Activated CD8-positive, alpha-beta T cell treated with anti-CD3 and anti-CD28 coated beads for 36 hours (primary cell): ENCODE data around the gene DHRS12. TPM values are rescaled to one million over a fixed set of nuclear protein-coding genes. Genes with fewer than 3 reads are reported as not detected.
A peak's percentile ranks its signal among the peaks of the same experiment; 100 is the strongest.

ENCODE experiments used
- ATAC-seq: fragments of 200-7000 bp; cut with Tn5 transposase; one replicate; pipeline ENCODE4 v1.10.0; 2021; ENCODE audit warnings: mild to moderate bottlenecking, moderate library complexity
- CTCF ChIA-PET: fragments of 350-600 bp; sonication (Branson Sonifier 250); formaldehyde crosslinking; loops from one replicate; lab custom pipeline; 2021; ENCODE audit warnings: antibody characterized with exemption; lab: Charles Lee
- POLR2A ChIA-PET: fragments of 350-600 bp; sonication (Branson Sonifier 250); formaldehyde crosslinking; loops from one replicate; lab custom pipeline; 2021; ENCODE audit warnings: antibody characterized with exemption; lab: Charles Lee
- DNase-seq: peaks from one replicate; pipeline ENCODE4 v3.0.0-alpha.2; 2020
- H3K27ac Mint-ChIP-seq: one replicate; pipeline ENCODE4 v1.8.0; 2021; ENCODE audit warnings: mild to moderate bottlenecking, mixed read lengths
- H3K27me3 Mint-ChIP-seq: one replicate; pipeline ENCODE4 v1.8.0; 2021; ENCODE audit warnings: mixed read lengths
- H3K36me3 Mint-ChIP-seq: one replicate; pipeline ENCODE4 v1.8.0; 2021; ENCODE audit warnings: low read depth, mixed read lengths
- H3K4me1 Mint-ChIP-seq: one replicate; pipeline ENCODE4 v1.8.0; 2021; ENCODE audit warnings: low read depth, mixed read lengths
- H3K4me3 Mint-ChIP-seq: one replicate; pipeline ENCODE4 v1.8.0; 2021; ENCODE audit warnings: mild to moderate bottlenecking, moderate library complexity, mixed read lengths
- H3K9me3 Mint-ChIP-seq: one replicate; pipeline ENCODE4 v1.8.0; 2021; ENCODE audit warnings: mixed read lengths
- intact Hi-C: fragments of 100-400 bp; cut with micrococcal nuclease; formaldehyde crosslinking; loops from one replicate; pipeline ENCODE4 v1.10.0; 2022
- total RNA-seq, 2 experiments: library from RNA; stranded (reverse); gene quantifications; one replicate each; pipeline ENCODE4 v1.2.3, GENCODE V29; 2021
- TF ChIP-seq, protein P1 (sequence below): fragments of 200-600 bp; IDR thresholded peaks from one replicate; pipeline ENCODE4 v1.8.0; 2022; ENCODE audit warnings: antibody characterized with exemption, mild to moderate bottlenecking

DHRS12 gene
- total RNA-seq, 2 experiments from 2014 or later = 6.6 to 6.7 TPM

DNA sequence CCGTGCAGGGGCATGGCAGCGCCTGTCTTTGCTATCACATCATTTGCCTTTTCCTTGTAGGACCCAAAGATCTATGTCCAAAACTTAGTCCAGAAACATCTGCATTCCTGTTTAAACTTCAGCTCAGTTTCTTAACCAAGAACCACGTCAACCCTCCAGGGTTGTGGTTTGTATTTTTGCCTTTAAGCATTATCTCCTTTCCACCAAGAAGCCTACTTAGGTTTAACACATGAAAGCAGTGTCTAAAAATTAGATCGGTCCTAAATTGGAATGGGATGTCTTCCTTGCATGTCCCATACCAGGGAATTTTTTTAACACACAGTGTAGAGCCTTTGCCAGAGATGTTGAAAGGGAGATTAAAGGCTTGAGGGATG is 38.8 kb downstream of the DHRS12 start:
- Mint-ChIP-seq H3K36me3 (peaks cover 3% of the 10 kb centered on the region), H3K27ac (peak overlapping the region; percentile 96), H3K9me3 (no peaks in the 10 kb centered on the region), H3K4me3 (peak overlapping the region; percentile 77), H3K4me1 (peaks cover 37% of the 10 kb centered on the region), H3K27me3 (no peaks in the 10 kb centered on the region)
- TF ChIP-seq, protein P1, sequence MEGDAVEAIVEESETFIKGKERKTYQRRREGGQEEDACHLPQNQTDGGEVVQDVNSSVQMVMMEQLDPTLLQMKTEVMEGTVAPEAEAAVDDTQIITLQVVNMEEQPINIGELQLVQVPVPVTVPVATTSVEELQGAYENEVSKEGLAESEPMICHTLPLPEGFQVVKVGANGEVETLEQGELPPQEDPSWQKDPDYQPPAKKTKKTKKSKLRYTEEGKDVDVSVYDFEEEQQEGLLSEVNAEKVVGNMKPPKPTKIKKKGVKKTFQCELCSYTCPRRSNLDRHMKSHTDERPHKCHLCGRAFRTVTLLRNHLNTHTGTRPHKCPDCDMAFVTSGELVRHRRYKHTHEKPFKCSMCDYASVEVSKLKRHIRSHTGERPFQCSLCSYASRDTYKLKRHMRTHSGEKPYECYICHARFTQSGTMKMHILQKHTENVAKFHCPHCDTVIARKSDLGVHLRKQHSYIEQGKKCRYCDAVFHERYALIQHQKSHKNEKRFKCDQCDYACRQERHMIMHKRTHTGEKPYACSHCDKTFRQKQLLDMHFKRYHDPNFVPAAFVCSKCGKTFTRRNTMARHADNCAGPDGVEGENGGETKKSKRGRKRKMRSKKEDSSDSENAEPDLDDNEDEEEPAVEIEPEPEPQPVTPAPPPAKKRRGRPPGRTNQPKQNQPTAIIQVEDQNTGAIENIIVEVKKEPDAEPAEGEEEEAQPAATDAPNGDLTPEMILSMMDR = no peak
- ATAC-seq (no peak), DNase-seq (no peak)
- intact Hi-C loops = no loop called here
- POLR2A ChIA-PET = interaction anchor here (0.8 to 1.4 kb wide), 4 partner anchors 22 to 180 kb away, joined by 3 to 4 read pairs (median 3); no protein-coding TSS in a partner anchor
- CTCF ChIA-PET = interaction anchor here (1.1 to 1.6 kb wide), 3 partner anchors 33 to 325 kb away, joined by 3 to 10 read pairs (median 7); no protein-coding TSS in a partner anchor

GRCh38 chr13:51764184-51765141 is 39.5 kb downstream of the DHRS12 start:
- TF ChIP-seq, protein P1 = no peak
- peaks cover 5% of the 10 kb centered on the region for H3K36me3 Mint-ChIP-seq
- peak overlapping the region; percentile 96 for H3K27ac Mint-ChIP-seq
- CTCF ChIA-PET = interaction anchor here (0.7 to 2.0 kb wide), 16 partner anchors 16 to 363 kb away, joined by 3 to 10 read pairs (median 4); no protein-coding TSS in a partner anchor
- peak; percentile 85 for DNase-seq
- peak overlapping the region; percentile 77 for H3K4me3 Mint-ChIP-seq
- no peaks in the 10 kb centered on the region for H3K27me3 Mint-ChIP-seq
- peak; percentile 89 for ATAC-seq
- POLR2A ChIA-PET = interaction anchor here (0.6 to 1.6 kb wide), 8 partner anchors 22 to 311 kb away, joined by 3 to 6 read pairs (median 4); partner anchors contain the start of gene INTS6
- H3K4me1 Mint-ChIP-seq = peaks cover 37% of the 10 kb centered on the region
- no peaks in the 10 kb centered on the region for H3K9me3 Mint-ChIP-seq
- intact Hi-C loops = no loop called here

DNA sequence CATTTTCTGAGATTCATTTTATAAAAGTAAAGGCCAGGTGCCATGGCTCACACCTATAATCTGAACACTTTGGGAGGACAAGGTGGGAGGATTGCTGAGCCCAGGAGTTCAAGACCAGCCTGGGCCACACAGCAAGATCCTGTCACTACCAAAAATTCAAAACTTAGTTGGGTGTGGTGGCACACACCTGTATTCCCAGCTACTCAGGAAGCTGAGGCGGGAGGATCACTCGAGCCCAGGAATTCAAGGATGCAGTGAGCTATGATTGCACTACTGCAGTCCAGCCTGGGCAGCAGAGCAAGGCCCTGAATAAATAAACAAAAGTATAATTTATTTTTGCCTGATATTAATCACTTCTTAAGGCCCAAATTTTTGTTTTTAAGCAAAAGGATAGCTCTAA is 40.5 kb downstream of the DHRS12 start:
- H3K4me1 Mint-ChIP-seq = peaks cover 37% of the 10 kb centered on the region
- no peak overlapping the region for H3K4me3 Mint-ChIP-seq
- no peak for DNase-seq
- POLR2A ChIA-PET = interaction anchor here (1.1 to 1.6 kb wide), 3 partner anchors 35 to 310 kb away, joined by 4 to 6 read pairs (median 5); partner anchors contain the start of gene INTS6
- CTCF ChIA-PET = interaction anchor here (1.0 to 2.0 kb wide), 9 partner anchors 15 to 364 kb away, joined by 3 to 10 read pairs (median 5); no protein-coding TSS in a partner anchor
- intact Hi-C loops = no loop called here
- H3K36me3 Mint-ChIP-seq = peaks cover 7% of the 10 kb centered on the region
- H3K9me3 Mint-ChIP-seq = no peaks in the 10 kb centered on the region
- H3K27me3 Mint-ChIP-seq = no peaks in the 10 kb centered on the region
- peak overlapping the region; percentile 96 for H3K27ac Mint-ChIP-seq
- no peak for ATAC-seq
- TF ChIP-seq, protein P1 = no peak

DNA sequence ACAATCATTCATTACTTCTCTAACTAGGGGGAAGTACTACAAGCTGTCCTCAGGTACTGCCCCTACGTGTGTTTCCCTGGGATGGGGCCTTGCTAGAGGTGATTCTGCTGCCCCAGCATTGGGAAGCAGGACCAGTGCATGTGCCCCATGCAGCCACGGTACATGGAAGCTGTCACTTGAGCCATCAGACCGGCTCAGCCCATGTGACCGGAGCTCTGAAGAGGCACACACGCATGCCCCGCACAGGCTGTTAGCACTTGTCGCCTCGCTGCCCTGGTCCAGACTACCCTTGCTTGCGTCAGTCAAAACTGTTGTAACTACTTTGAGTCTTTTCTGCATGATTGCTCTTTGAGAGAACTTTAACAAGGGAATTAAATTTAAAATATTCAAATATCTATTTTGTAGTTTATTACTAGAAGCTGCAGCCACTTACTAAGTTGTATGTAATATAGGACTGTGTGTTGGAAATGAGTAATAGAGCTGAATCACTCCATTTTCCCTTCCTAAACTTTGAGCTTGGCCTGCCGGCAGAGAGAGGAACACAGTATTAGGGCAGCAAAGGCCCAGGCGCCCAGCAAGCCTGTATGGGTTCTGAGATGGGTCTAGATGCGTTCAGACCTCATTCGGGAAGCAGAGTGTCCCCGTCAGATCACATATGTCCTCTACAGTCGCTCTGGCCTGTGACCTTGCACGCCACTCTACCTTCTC is 42.2 kb downstream of the DHRS12 start:
- no peak for DNase-seq
- H3K27ac Mint-ChIP-seq = no peak overlapping the region
- TF ChIP-seq, protein P1 = no peak
- no peaks in the 10 kb centered on the region for H3K27me3 Mint-ChIP-seq
- CTCF ChIA-PET = interaction anchor here (1.5 kb wide), 1 partner anchor 22 kb away, joined by 3 read pairs; no protein-coding TSS in a partner anchor
- POLR2A ChIA-PET = no interaction called here
- intact Hi-C loops = no loop called here
- no peaks in the 10 kb centered on the region for H3K9me3 Mint-ChIP-seq
- peaks cover 5% of the 10 kb centered on the region for H3K36me3 Mint-ChIP-seq
- peaks cover 37% of the 10 kb centered on the region for H3K4me1 Mint-ChIP-seq
- no peak for ATAC-seq
- H3K4me3 Mint-ChIP-seq = no peak overlapping the region
